OCI-LY7 (cell line): Measurements from ENCODE around the gene MGMT. TPM values are rescaled to one million over a fixed set of nuclear protein-coding genes. Genes with fewer than 3 reads are reported as not detected.
A peak's percentile ranks its signal among the peaks of the same experiment; 100 is the strongest.

ENCODE experiments used
- BruUV-seq: library from RNA; stranded (reverse); fragments of 400-500 nt; replicated peaks from 2 replicates; lab custom pipeline; 2021; lab: Mats Ljungman, UMichigan
- CTCF ChIA-PET: fragments of 300-600 bp; sonication (Branson Sonifier 250); formaldehyde crosslinking; loops from one replicate; lab custom pipeline; 2022; ENCODE audit warnings: antibody characterized with exemption; ENCODE audit not compliant: unreplicated experiment; lab: Charles Lee
- POLR2A ChIA-PET: fragments of 300-600 bp; sonication (Branson Sonifier 250); formaldehyde crosslinking; loops from one replicate; lab custom pipeline; 2022; ENCODE audit warnings: antibody characterized with exemption; lab: Charles Lee
- DNase-seq: peaks from one replicate; pipeline ENCODE4 v3.0.0-alpha.2; 2015; ENCODE audit warnings: low spot score
- H2AFZ ChIP-seq: fragments of 200-600 bp; sonication (generic), shearing (Covaris generic); 2 replicates; pipeline ENCODE4 v1.6.1; 2014; ENCODE audit warnings: mild to moderate bottlenecking, antibody characterized with exemption, low read length, moderate library complexity
- H3K27ac ChIP-seq: fragments of 200-600 bp; sonication (generic); 2 replicates; pipeline ENCODE4 v1.5.1; 2014; ENCODE audit warnings: mixed run types, low read depth, mild to moderate bottlenecking, moderate library complexity, low read length, inconsistent platforms; ENCODE audit not compliant: poor library complexity, severe bottlenecking
- H3K36me3 ChIP-seq: fragments of 200-600 bp; sonication (generic); 2 replicates; pipeline ENCODE4 v1.6.1; 2014; ENCODE audit warnings: mild to moderate bottlenecking, antibody characterized with exemption, low read length, moderate library complexity, mixed read lengths; ENCODE audit not compliant: insufficient read depth
- H3K4me1 ChIP-seq: fragments of 200-600 bp; sonication (generic); 2 replicates; pipeline ENCODE4 v1.5.1; 2014; ENCODE audit warnings: mild to moderate bottlenecking, low read length; ENCODE audit not compliant: insufficient read depth, poor library complexity, severe bottlenecking
- H3K4me2 ChIP-seq: fragments of 200-600 bp; sonication (generic); 2 replicates; pipeline ENCODE4 v1.6.1; 2014; ENCODE audit warnings: mild to moderate bottlenecking, low read length
- H3K4me3 ChIP-seq: fragments of 200-600 bp; sonication (generic); 2 replicates; pipeline ENCODE4 v1.5.1; 2014; ENCODE audit warnings: mild to moderate bottlenecking, low read depth, low read length; ENCODE audit not compliant: poor library complexity, severe bottlenecking
- H3K79me2 ChIP-seq: fragments of 200-600 bp; sonication (generic); 2 replicates; pipeline ENCODE4 v1.6.1; 2016; ENCODE audit warnings: low read depth, mild to moderate bottlenecking, low read length, moderate library complexity, mixed read lengths; ENCODE audit not compliant: insufficient read depth
- H3K9me2 ChIP-seq: fragments of 200-600 bp; sonication (generic); 2 replicates; pipeline ENCODE4 v1.6.1; 2016; ENCODE audit warnings: mild to moderate bottlenecking, low read length, mixed read lengths; ENCODE audit not compliant: insufficient read depth
- H3K9me3 ChIP-seq: fragments of 200-600 bp; sonication (generic); 2 replicates; pipeline ENCODE4 v1.6.1; 2014; ENCODE audit warnings: mild to moderate bottlenecking, mixed run types, low read length, mixed read lengths
- H4K20me1 ChIP-seq: fragments of 200-600 bp; sonication (generic); 2 replicates; pipeline ENCODE4 v1.6.1; 2014; ENCODE audit warnings: mild to moderate bottlenecking, antibody characterized with exemption, low read length, moderate library complexity, mixed read lengths; ENCODE audit not compliant: insufficient read depth
- EZH2phosphoT487 ChIP-seq: fragments of 200-600 bp; sonication (generic); IDR thresholded peaks from 2 replicates; pipeline ENCODE4 v1.6.1; 2018; ENCODE audit warnings: low read depth, borderline replicate concordance, mild to moderate bottlenecking, mixed run types, antibody characterized with exemption, low read length, moderate library complexity, mixed read lengths
- intact Hi-C: fragments of 100-400 bp; cut with micrococcal nuclease; formaldehyde crosslinking; loops from one replicate; pipeline ENCODE4 v1.10.0; 2022; ENCODE audit not compliant: unreplicated experiment
- total RNA-seq, 2 experiments: library from RNA; depleted of rRNA in 1 of 2; stranded (reverse); fragments of >200 nt in 1 of 2; shearing (Covaris generic) in 1 of 2; gene quantifications; 2 replicates each; pipeline ENCODE4 v1.2.3, GENCODE V29; 2014 to 2022
- TF ChIP-seq, protein P1 (sequence below): fragments of 200-600 bp; sonication (generic); conservative IDR thresholded peaks from 2 replicates; pipeline ENCODE4 v1.5.1; 2014; ENCODE audit warnings: mild to moderate bottlenecking, antibody characterized with exemption, low read length, moderate library complexity, mixed read lengths

Gene MGMT
- total RNA-seq, 2 experiments from 2014 or later: 19.7 to 25.0 TPM

DNA sequence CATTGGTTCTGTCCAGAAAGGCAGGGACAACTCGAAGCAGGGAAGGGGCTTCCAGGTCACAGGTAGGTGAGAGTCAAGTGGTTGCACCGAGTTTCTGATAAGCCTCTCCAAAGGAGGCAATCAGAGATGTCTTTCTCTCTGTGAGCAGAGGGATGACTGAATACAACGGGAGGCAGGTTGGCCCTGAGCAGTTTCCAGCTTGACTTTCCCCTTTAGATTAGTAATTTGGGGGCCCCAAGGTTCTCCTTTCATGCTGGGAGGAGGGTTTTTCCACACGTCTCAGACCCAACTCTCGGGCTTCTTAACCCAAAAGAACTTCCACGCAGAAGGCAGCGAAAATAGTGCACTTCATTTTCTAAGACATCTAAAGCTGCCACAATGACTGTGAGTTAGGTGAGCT lies 189.6 kb downstream of the MGMT start:
- BruUV-seq: no TSS peak
- Histone ChIP-seq H3K36me3 (no peaks in the 10 kb centered on the region), H3K9me2 (no peaks in the 10 kb centered on the region), H4K20me1 (no peaks in the 10 kb centered on the region), H3K9me3 (no peaks in the 10 kb centered on the region), H3K4me3 (no peak overlapping the region), H3K79me2 (no peaks in the 10 kb centered on the region), H2AFZ (no peak overlapping the region), H3K27ac (no peak overlapping the region), H3K4me2 (no peak overlapping the region), H3K4me1 (no peaks in the 10 kb centered on the region)
- ChIA-PET CTCF (no interaction called here), POLR2A (no interaction called here)
- intact Hi-C loops: no loop called here
- DNase-seq: no peak
- TF ChIP-seq, protein P1, sequence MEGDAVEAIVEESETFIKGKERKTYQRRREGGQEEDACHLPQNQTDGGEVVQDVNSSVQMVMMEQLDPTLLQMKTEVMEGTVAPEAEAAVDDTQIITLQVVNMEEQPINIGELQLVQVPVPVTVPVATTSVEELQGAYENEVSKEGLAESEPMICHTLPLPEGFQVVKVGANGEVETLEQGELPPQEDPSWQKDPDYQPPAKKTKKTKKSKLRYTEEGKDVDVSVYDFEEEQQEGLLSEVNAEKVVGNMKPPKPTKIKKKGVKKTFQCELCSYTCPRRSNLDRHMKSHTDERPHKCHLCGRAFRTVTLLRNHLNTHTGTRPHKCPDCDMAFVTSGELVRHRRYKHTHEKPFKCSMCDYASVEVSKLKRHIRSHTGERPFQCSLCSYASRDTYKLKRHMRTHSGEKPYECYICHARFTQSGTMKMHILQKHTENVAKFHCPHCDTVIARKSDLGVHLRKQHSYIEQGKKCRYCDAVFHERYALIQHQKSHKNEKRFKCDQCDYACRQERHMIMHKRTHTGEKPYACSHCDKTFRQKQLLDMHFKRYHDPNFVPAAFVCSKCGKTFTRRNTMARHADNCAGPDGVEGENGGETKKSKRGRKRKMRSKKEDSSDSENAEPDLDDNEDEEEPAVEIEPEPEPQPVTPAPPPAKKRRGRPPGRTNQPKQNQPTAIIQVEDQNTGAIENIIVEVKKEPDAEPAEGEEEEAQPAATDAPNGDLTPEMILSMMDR: no peak
- TF ChIP-seq EZH2phosphoT487: no peak

DNA sequence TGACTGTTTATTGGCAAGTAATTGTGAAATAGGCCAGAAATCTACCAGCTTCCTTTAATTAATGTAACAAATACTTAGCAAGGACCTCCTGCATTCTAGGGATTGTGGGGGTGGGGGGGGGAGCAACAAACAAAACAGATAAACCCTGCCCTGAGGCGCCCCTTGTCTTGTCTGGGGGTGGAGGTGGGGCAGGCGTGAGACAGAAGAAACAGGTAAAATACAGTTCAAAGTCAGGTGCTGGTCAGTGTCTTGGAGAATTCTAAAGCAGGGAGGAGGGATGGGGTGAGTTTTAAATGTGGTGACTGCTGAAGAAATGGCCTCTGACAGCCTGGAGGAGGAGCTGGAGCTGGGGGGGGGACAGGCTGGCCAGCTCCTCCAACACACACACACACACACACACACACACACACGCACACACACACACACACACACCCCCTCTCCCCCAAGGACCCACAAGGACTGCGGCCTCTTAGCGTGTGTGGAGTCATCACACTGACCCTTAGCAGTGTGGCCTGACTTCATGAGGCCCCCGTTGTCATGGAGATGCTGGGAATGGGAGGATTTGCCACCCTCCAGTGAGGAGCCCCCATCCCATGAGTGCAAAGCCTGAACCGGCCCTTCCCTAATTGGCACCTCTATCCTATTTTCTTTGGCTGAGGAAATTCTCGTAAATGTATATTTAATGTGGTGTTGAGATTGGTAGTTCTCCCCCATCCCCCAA lies 190.4 kb downstream of the MGMT start:
- CTCF ChIA-PET: no interaction called here
- Histone ChIP-seq H3K4me1 (no peaks in the 10 kb centered on the region), H3K79me2 (no peaks in the 10 kb centered on the region), H3K4me3 (no peak overlapping the region), H3K4me2 (no peak overlapping the region), H3K27ac (no peak overlapping the region), H3K36me3 (no peaks in the 10 kb centered on the region), H2AFZ (no peak overlapping the region), H3K9me3 (no peaks in the 10 kb centered on the region), H3K9me2 (no peaks in the 10 kb centered on the region), H4K20me1 (no peaks in the 10 kb centered on the region)
- no TSS peak for BruUV-seq
- TF ChIP-seq, protein P1: no peak
- no peak for TF ChIP-seq EZH2phosphoT487
- DNase-seq: no peak
- intact Hi-C loops: no loop called here
- POLR2A ChIA-PET: interaction anchor here (0.6 kb wide), 1 partner anchor 1729 kb away, joined by 3 read pairs; no protein-coding TSS in a partner anchor

DNA sequence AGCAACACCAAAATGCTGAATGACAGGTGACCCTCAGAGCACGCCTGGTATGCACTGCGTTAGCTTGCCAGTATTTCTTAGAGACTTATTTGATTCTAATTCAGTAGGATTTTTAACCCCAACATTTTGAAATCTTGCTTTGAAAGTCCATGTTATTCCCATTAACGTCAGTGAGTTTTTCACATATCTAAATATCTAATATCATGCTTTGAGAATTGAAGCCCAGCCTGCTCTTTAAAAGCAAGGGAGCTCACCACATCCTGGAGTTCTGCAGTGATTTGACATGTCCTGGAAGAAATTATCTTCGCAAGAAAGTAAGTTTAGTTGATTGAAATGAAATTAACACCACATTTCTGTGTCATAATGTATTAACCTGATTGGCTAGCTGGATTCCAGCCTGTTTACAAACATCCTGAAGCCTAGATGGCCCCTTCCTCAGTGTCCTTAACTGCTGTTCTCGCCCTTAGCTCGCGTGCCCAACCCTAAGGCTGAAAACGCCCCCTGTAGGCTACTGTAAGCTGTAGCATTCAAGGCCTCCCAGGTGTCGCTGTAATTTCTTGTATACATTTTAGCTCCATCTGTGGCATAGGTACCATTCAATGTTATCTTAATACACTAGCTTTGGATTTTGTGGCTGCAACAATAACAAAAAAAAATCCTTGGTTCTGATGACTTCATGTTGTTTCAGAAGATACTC lies 191.5 kb downstream of the MGMT start:
- CTCF ChIA-PET: interaction anchor here (0.5 kb wide), 1 partner anchor 329 kb away, joined by 3 read pairs; no protein-coding TSS in a partner anchor
- H3K79me2 ChIP-seq: no peaks in the 10 kb centered on the region
- peak; percentile 30 for DNase-seq
- no peak overlapping the region for H3K4me3 ChIP-seq
- BruUV-seq: no TSS peak
- H3K36me3 ChIP-seq: no peaks in the 10 kb centered on the region
- no peak overlapping the region for H3K4me2 ChIP-seq
- no peak overlapping the region for H2AFZ ChIP-seq
- H3K9me2 ChIP-seq: no peaks in the 10 kb centered on the region
- no peaks in the 10 kb centered on the region for H3K9me3 ChIP-seq
- POLR2A ChIA-PET: interaction anchor here (0.6 kb wide), 1 partner anchor 12 kb away, joined by 3 read pairs; no protein-coding TSS in a partner anchor
- TF ChIP-seq, protein P1: peak; percentile 74
- TF ChIP-seq EZH2phosphoT487: no peak
- H4K20me1 ChIP-seq: no peaks in the 10 kb centered on the region
- no peak overlapping the region for H3K27ac ChIP-seq
- no peaks in the 10 kb centered on the region for H3K4me1 ChIP-seq
- intact Hi-C loops: no loop called here
